Hepatocyte (in vitro differentiated cells): ENCODE data around the gene SOX3. TPM values are rescaled to one million over a fixed set of nuclear protein-coding genes. Genes with fewer than 3 reads are reported as not detected.
A peak's percentile ranks its signal among the peaks of the same experiment; 100 is the strongest.

ENCODE experiments used
- DNase-seq: peaks from one replicate; pipeline ENCODE4 v3.0.0-alpha.2; 2016; ENCODE audit warnings: low spot score
- H2AFZ ChIP-seq: fragments of 200-600 bp; sonication (generic); 2 replicates; pipeline ENCODE4 v1.6.0; 2016; ENCODE audit warnings: antibody characterized with exemption, mild to moderate bottlenecking
- H3K27ac ChIP-seq: fragments of 200-600 bp; sonication (generic); 2 replicates; pipeline ENCODE4 v1.5.1; 2016; ENCODE audit warnings: mild to moderate bottlenecking
- H3K27me3 ChIP-seq: fragments of 200-600 bp; sonication (generic); 2 replicates; pipeline ENCODE4 v1.6.1; 2016
- H3K36me3 ChIP-seq: fragments of 200-600 bp; sonication (generic); replicated peaks from 2 replicates; pipeline ENCODE4 v1.5.1; 2016; ENCODE audit warnings: low read depth; ENCODE audit not compliant: insufficient read depth
- H3K4me1 ChIP-seq: fragments of 200-600 bp; sonication (generic); 2 replicates; pipeline ENCODE4 v1.5.1; 2016; ENCODE audit warnings: mild to moderate bottlenecking, moderate library complexity; ENCODE audit not compliant: insufficient read depth
- H3K4me2 ChIP-seq: fragments of 200-600 bp; sonication (generic); 2 replicates; pipeline ENCODE4 v1.6.0; 2016
- H3K4me3 ChIP-seq: fragments of 200-600 bp; sonication (generic); 2 replicates; pipeline ENCODE4 v1.5.1; 2016; ENCODE audit warnings: mild to moderate bottlenecking
- H3K79me2 ChIP-seq: fragments of 200-600 bp; sonication (generic); 2 replicates; pipeline ENCODE4 v1.6.0; 2017; ENCODE audit warnings: mild to moderate bottlenecking
- H3K9me2 ChIP-seq: fragments of 200-600 bp; sonication (generic); replicated peaks from 2 replicates; pipeline ENCODE4 v1.6.0; 2017; ENCODE audit warnings: mild to moderate bottlenecking; ENCODE audit not compliant: insufficient read depth
- H3K9me3 ChIP-seq: fragments of 200-600 bp; sonication (generic); 2 replicates; pipeline ENCODE4 v1.5.1; 2016; ENCODE audit warnings: low read depth, mild to moderate bottlenecking
- H4K20me1 ChIP-seq: fragments of 200-600 bp; sonication (generic); 2 replicates; pipeline ENCODE4 v1.6.0; 2016; ENCODE audit warnings: mild to moderate bottlenecking; ENCODE audit not compliant: insufficient read depth, poor library complexity, severe bottlenecking
- EZH2 ChIP-seq: fragments of 200-600 bp; sonication (generic); IDR thresholded peaks from 2 replicates; pipeline ENCODE4 v1.6.1; 2016; ENCODE audit warnings: antibody characterized with exemption, mild to moderate bottlenecking, borderline replicate concordance
- EZH2phosphoT487 ChIP-seq: fragments of 200-600 bp; sonication (generic); IDR thresholded peaks from one replicate; pipeline ENCODE4 v1.6.1; 2018; ENCODE audit warnings: antibody characterized with exemption, mild to moderate bottlenecking, low read depth, moderate library complexity; ENCODE audit not compliant: unreplicated experiment, severe bottlenecking
- WGBS: methylation state at CpG from one replicate; pipeline ENCODE4 v1.1.6; 2016; ENCODE audit warnings: low lambda C conversion rate; ENCODE audit errors: missing lambda C conversion rate; 5-methylcytosine and 5-hydroxymethylcytosine counted together
- polyA plus RNA-seq: library from polyadenylated mRNA; unstranded; fragments of >200 nt; fragmentation: Nextera tagmentation; extraction: Ambion mirVana; gene quantifications from 2 replicates; pipeline ENCODE4 v1.2.1, GENCODE V29; 2016
- total RNA-seq: library from RNA; depleted of rRNA; stranded (reverse); fragments of >200 nt; gene quantifications from 2 replicates; pipeline ENCODE4 v1.2.3, GENCODE V29; 2014
- TF ChIP-seq, protein P1 (sequence below): fragments of 200-600 bp; sonication (generic); IDR thresholded peaks from 2 replicates; pipeline ENCODE4 v1.5.1; 2016; ENCODE audit warnings: antibody characterized with exemption, mild to moderate bottlenecking; ENCODE audit not compliant: poor library complexity

Gene SOX3
- total and polyA plus RNA-seq, 2 experiments from 2014 or later, result not detected

DNA sequence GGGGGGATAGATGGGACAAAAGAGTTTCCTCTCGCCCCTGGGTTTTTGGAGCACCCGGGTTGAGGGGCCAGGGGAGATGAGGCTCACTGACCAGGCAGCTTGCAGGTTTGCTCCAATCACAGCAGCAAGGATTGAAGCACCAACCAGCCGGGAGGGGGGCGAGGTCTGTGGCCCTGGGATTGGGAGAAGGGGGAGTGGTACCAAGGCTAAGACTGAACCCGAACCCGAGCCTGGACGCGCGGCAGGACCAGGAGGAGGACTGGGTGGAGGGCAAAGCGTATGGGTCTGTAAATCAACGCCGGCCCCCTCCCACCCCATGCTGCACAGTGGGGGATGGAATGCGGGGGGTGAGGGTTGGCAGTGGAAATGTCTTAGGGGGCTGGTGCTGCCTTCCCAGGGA lies 3.5 kb downstream of the SOX3 start:
- TF ChIP-seq, protein P1, sequence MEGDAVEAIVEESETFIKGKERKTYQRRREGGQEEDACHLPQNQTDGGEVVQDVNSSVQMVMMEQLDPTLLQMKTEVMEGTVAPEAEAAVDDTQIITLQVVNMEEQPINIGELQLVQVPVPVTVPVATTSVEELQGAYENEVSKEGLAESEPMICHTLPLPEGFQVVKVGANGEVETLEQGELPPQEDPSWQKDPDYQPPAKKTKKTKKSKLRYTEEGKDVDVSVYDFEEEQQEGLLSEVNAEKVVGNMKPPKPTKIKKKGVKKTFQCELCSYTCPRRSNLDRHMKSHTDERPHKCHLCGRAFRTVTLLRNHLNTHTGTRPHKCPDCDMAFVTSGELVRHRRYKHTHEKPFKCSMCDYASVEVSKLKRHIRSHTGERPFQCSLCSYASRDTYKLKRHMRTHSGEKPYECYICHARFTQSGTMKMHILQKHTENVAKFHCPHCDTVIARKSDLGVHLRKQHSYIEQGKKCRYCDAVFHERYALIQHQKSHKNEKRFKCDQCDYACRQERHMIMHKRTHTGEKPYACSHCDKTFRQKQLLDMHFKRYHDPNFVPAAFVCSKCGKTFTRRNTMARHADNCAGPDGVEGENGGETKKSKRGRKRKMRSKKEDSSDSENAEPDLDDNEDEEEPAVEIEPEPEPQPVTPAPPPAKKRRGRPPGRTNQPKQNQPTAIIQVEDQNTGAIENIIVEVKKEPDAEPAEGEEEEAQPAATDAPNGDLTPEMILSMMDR, result no peak
- TF ChIP-seq EZH2phosphoT487 (no peak), EZH2 (no peak)
- 37% methylated on average over 13 of the region's 13 CpGs for WGBS
- no peak overlapping the region for H3K4me2 ChIP-seq

DNA sequence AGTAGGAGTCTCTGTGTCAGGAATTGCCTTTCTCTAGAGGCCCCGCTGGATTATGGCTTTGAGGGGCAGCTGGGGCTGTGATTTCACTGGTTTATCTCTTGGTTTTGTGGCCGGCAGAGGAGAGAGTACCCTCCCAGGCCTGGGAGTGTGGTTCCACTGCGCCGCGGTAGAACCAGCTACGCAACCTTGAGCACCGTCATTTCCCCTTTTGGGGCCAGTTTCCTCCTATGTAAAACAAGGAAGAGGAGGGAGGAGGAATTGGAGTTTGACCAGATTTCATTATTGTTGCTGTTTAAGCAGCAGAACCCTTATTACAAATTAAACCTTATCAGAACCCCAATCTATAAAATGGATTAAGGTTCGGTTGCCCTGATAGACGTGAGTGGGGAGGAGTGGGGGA lies 4.4 kb downstream of the SOX3 start:
- 44% methylated on average over 9 of the region's 9 CpGs for WGBS
- Histone ChIP-seq H3K79me2 (no peaks in the 10 kb centered on the region), H3K4me1 (no peaks in the 10 kb centered on the region), H3K36me3 (no peaks in the 10 kb centered on the region), H3K4me2 (no peak overlapping the region), H3K4me3 (no peak overlapping the region), H2AFZ (no peak overlapping the region), H3K27me3 (peaks cover 60% of the 10 kb centered on the region), H4K20me1 (no peaks in the 10 kb centered on the region), H3K9me2 (no peaks in the 10 kb centered on the region), H3K9me3 (no peaks in the 10 kb centered on the region), H3K27ac (no peak overlapping the region)
- no peak for DNase-seq
- peak; percentile 44 for TF ChIP-seq EZH2phosphoT487
- no peak for TF ChIP-seq EZH2

More for the DNA sequence above, 3.5 kb downstream of the SOX3 start:
- Histone ChIP-seq H4K20me1 (no peaks in the 10 kb centered on the region), H3K36me3 (no peaks in the 10 kb centered on the region), H3K79me2 (no peaks in the 10 kb centered on the region), H3K27me3 (peaks cover 64% of the 10 kb centered on the region), H3K9me3 (no peaks in the 10 kb centered on the region), H3K4me1 (no peaks in the 10 kb centered on the region), H2AFZ (no peak overlapping the region), H3K27ac (no peak overlapping the region), H3K9me2 (no peaks in the 10 kb centered on the region), H3K4me3 (no peak overlapping the region)
- DNase-seq, result no peak

GRCh38 chrX:140495739-140496138 lies 9.1 kb downstream of the SOX3 start:
- 86% methylated on average over 1 of the region's 1 CpG for WGBS
- TF ChIP-seq, protein P1, result no peak
- TF ChIP-seq EZH2 (no peak), EZH2phosphoT487 (no peak)

DNA sequence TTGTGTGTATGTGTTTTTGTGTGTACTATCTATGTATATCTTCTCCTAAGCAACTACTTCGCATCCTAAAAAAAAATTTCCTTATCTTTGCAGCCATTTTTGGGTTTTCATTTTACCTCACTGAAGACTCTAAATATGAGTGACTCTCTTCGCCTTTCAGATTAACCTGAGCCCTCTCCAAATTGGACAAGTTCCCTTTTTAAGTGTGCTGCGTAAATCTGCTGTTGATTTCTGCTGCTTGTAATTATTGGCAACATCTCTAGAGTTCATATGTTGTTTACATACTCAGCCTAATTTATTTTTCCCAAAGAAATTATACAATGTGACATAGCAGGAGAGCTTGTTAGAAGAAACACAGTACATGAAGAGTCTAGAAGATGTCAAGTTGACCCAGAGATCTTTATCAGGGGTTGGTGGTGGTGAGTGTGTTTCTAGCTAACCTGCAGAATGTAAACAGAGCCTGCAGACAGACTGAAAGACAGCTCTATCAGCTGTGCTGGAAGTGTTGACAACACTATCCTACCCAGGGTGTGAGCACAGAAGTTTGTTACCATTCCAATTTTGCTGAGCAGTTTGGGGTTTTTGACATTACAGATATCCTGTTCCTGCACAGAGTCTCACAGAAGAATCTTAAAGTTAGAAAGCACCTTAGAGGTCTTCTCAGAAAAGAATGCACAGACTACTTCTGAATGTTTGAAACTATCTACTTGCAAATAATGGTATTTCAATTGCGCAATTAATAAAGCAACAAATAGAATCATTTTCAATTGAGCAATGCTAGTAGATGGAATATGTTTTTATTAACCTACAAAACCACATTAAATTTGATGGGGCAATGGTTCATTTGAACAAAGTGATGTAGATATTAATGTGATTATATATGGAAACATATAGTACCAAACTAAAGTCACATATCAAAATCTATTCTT lies 12.5 kb downstream of the SOX3 start:
- H3K4me1 ChIP-seq, result no peaks in the 10 kb centered on the region
- H2AFZ ChIP-seq, result no peak overlapping the region
- no peak overlapping the region for H3K4me2 ChIP-seq
- H4K20me1 ChIP-seq, result no peaks in the 10 kb centered on the region
- H3K27me3 ChIP-seq, result peaks cover 4% of the 10 kb centered on the region
- no peaks in the 10 kb centered on the region for H3K79me2 ChIP-seq
- no peak overlapping the region for H3K27ac ChIP-seq
- H3K36me3 ChIP-seq, result no peaks in the 10 kb centered on the region
- WGBS, result 75% methylated on average over 4 of the region's 4 CpGs
- no peaks in the 10 kb centered on the region for H3K9me2 ChIP-seq
- DNase-seq, result no peak
- no peaks in the 10 kb centered on the region for H3K9me3 ChIP-seq
- H3K4me3 ChIP-seq, result no peak overlapping the region
- no peak for TF ChIP-seq EZH2phosphoT487
- no peak for TF ChIP-seq EZH2
- TF ChIP-seq, protein P1, result no peak

More at GRCh38 chrX:140495739-140496138, 9.1 kb downstream of the SOX3 start:
- no peaks in the 10 kb centered on the region for H3K9me2 ChIP-seq
- H3K79me2 ChIP-seq, result no peaks in the 10 kb centered on the region
- no peak overlapping the region for H2AFZ ChIP-seq
- H3K4me2 ChIP-seq, result no peak overlapping the region
- H3K36me3 ChIP-seq, result no peaks in the 10 kb centered on the region
- H3K27me3 ChIP-seq, result peaks cover 24% of the 10 kb centered on the region
- no peak overlapping the region for H3K4me3 ChIP-seq
- no peak overlapping the region for H3K27ac ChIP-seq
- H3K9me3 ChIP-seq, result no peaks in the 10 kb centered on the region
- H3K4me1 ChIP-seq, result no peaks in the 10 kb centered on the region
- DNase-seq, result no peak
- H4K20me1 ChIP-seq, result no peaks in the 10 kb centered on the region
